ENCODE data around the gene OR5H15.
"Not testable (repeated sequence)": the region's sequence is repeated elsewhere in the genome, so short reads cannot be mapped to it uniquely, and the experiment has no call there.

The OR5H15 gene

DNA sequence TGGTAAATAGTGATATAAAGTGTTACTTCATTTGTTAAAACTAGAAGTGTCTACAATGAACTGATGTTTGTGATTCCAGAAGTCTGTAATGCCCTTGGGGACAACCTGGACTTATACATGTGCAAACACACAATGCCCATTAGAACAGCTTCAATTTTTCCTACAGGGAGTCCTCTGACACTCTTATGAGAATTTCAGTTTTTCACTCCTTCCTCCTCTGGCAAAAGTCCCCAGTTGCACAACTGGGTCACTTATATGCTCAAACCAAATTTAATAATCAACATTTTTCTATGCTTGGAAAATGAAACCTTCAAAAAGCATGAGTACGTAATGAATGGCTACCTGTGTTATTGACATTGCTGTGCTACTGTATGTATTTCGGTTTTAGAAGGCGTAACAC lies at the start of gene OR5H15:
TSS of gene OR5H15 (plus strand) at position 301 of the 400 bp plus-strand sequence. CDS start 2,004 bp downstream, outside the sequence.
- Histone ChIP-seq H3K36me3 (ENCODE audit: control insufficient read depth, insufficient read depth, low read length) (no peaks in the 10 kb centered on the region), H3K4me3 (ENCODE audit: low read depth, low read length) (no peak within 1 kb of the TSS), H3K4me1 (ENCODE audit: control insufficient read depth, insufficient read depth, low read length) (no peaks in the 10 kb centered on the region), H3K9me3 (ENCODE audit: control insufficient read depth, insufficient read depth, low read length) (no peaks in the 10 kb centered on the region), H3K9ac (ENCODE audit: low read depth, low read length) (no peak within 1 kb of the TSS), H3K27ac (ENCODE audit: low read depth, low read length) (no peak within 1 kb of the TSS), H3K27me3 (ENCODE audit: control insufficient read depth, insufficient read depth, low read length) (no peaks in the 10 kb centered on the region)

DNA sequence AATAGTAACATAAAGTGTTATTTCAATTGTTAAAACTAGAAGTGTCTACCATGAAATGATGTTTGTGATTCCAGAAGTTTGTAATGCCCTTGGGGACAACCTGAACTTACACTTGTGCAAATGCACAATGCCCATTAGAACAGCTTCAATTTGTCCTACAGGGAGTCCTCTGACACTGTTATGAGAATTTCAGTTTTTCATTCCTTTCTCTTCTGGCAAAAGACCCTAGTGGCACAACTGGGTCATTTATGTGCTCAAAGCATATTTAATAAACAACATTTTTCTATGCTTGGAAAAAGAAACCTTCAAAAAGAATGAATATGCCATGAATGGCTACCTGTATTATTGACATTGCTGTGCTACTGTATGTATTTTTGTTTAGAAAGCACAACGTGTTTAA lies 36.1 kb upstream of the OR5H15 start, which contains the start of gene OR5H1:
TSS of gene OR5H1 (plus strand) at position 301 of the 400 bp plus-strand sequence. CDS start 1,977 bp downstream, outside the sequence.
- Histone ChIP-seq H3K4me1 (ENCODE audit: control insufficient read depth, insufficient read depth, low read length) (no peaks in the 10 kb centered on the region), H3K36me3 (ENCODE audit: control insufficient read depth, insufficient read depth, low read length) (no peaks in the 10 kb centered on the region), H3K27ac (ENCODE audit: low read depth, low read length) (no peak within 1 kb of the TSS), H3K27me3 (ENCODE audit: control insufficient read depth, insufficient read depth, low read length) (no peaks in the 10 kb centered on the region), H3K4me3 (ENCODE audit: low read depth, low read length) (no peak within 1 kb of the TSS), H3K9ac (ENCODE audit: low read depth, low read length) (no peak within 1 kb of the TSS), H3K9me3 (ENCODE audit: control insufficient read depth, insufficient read depth, low read length) (no peaks in the 10 kb centered on the region)

GRCh38 chr3:98136631-98137030 lies 29.9 kb upstream of the OR5H15 start:
- H3K36me3 ChIP-seq (ENCODE audit: control insufficient read depth, insufficient read depth, low read length) = no peaks in the 10 kb centered on the region
- no peaks in the 10 kb centered on the region for H3K27me3 ChIP-seq (ENCODE audit: control insufficient read depth, insufficient read depth, low read length)
- no peaks in the 10 kb centered on the region for H3K9me3 ChIP-seq (ENCODE audit: control insufficient read depth, insufficient read depth, low read length)
- no peak overlapping the region for H3K4me3 ChIP-seq (ENCODE audit: low read depth, low read length)
- no peak overlapping the region for H3K27ac ChIP-seq (ENCODE audit: low read depth, low read length)
- H3K4me1 ChIP-seq (ENCODE audit: control insufficient read depth, insufficient read depth, low read length) = peaks cover 10% of the 10 kb centered on the region
- no peak overlapping the region for H3K9ac ChIP-seq (ENCODE audit: low read depth, low read length)

GRCh38 chr3:98137826-98138557 lies 28.5 kb upstream of the OR5H15 start:
- H3K36me3 ChIP-seq (ENCODE audit: control insufficient read depth, insufficient read depth, low read length); H3K4me1 ChIP-seq (ENCODE audit: control insufficient read depth, insufficient read depth, low read length); H3K9me3 ChIP-seq (ENCODE audit: control insufficient read depth, insufficient read depth, low read length); H3K27me3 ChIP-seq (ENCODE audit: control insufficient read depth, insufficient read depth, low read length); H3K9ac ChIP-seq (ENCODE audit: low read depth, low read length); H3K4me3 ChIP-seq (ENCODE audit: low read depth, low read length); H3K27ac ChIP-seq (ENCODE audit: low read depth, low read length): not testable (repeated sequence)

GRCh38 chr3:98140531-98140930 lies 26.0 kb upstream of the OR5H15 start:
- Histone ChIP-seq H3K4me3 (ENCODE audit: low read depth, low read length) (no peak overlapping the region), H3K27me3 (ENCODE audit: control insufficient read depth, insufficient read depth, low read length) (no peaks in the 10 kb centered on the region), H3K9ac (ENCODE audit: low read depth, low read length) (no peak overlapping the region), H3K4me1 (ENCODE audit: control insufficient read depth, insufficient read depth, low read length) (peaks cover 10% of the 10 kb centered on the region), H3K36me3 (ENCODE audit: control insufficient read depth, insufficient read depth, low read length) (no peaks in the 10 kb centered on the region), H3K27ac (ENCODE audit: low read depth, low read length) (no peak overlapping the region), H3K9me3 (ENCODE audit: control insufficient read depth, insufficient read depth, low read length) (no peaks in the 10 kb centered on the region)

DNA sequence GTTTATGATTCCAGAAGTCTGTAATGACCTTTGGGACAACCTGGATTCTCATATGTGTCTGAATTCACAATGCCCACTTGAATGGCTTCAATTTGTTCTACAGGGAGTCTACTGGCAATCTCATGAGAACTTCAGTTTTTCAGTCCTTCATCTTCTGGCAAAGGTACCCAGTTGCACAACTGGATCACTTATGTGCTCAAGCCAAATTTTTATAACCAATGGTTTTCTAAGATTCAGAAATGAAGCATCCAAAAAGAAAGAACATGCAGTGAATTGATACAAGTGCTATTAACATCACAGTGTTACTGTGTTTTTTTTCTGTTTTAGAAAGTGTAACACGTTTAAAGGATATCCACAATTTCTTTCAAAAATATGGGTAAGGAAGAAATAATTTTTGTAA lies 19.3 kb upstream of the OR5H15 start, which contains the start of gene OR5H14:
TSS of gene OR5H14 (plus strand) at position 301 of the 400 bp plus-strand sequence. CDS start 1,907 bp downstream, outside the sequence.
- H3K27me3 ChIP-seq (ENCODE audit: control insufficient read depth, insufficient read depth, low read length) = no peaks in the 10 kb centered on the region
- no peak within 1 kb of the TSS for H3K4me3 ChIP-seq (ENCODE audit: low read depth, low read length)
- no peak within 1 kb of the TSS for H3K9ac ChIP-seq (ENCODE audit: low read depth, low read length)
- no peaks in the 10 kb centered on the region for H3K36me3 ChIP-seq (ENCODE audit: control insufficient read depth, insufficient read depth, low read length)
- H3K27ac ChIP-seq (ENCODE audit: low read depth, low read length) = no peak within 1 kb of the TSS
- no peaks in the 10 kb centered on the region for H3K9me3 ChIP-seq (ENCODE audit: control insufficient read depth, insufficient read depth, low read length)
- H3K4me1 ChIP-seq (ENCODE audit: control insufficient read depth, insufficient read depth, low read length) = no peaks in the 10 kb centered on the region

- Histone ChIP-seq H3K4me3 (ENCODE audit: low read depth, low read length) (no peak overlapping the region), H3K27me3 (ENCODE audit: control insufficient read depth, insufficient read depth, low read length) (no peaks in the 10 kb centered on the region), H3K9me3 (ENCODE audit: control insufficient read depth, insufficient read depth, low read length) (no peaks in the 10 kb centered on the region), H3K4me1 (ENCODE audit: control insufficient read depth, insufficient read depth, low read length) (no peaks in the 10 kb centered on the region), H3K9ac (ENCODE audit: low read depth, low read length) (no peak overlapping the region), H3K27ac (ENCODE audit: low read depth, low read length) (no peak overlapping the region), H3K36me3 (ENCODE audit: control insufficient read depth, insufficient read depth, low read length) (no peaks in the 10 kb centered on the region)
Observed at GRCh38 chr3:98148751-98149150, 17.7 kb upstream of the OR5H15 start.

- not testable (repeated sequence) for H3K36me3 ChIP-seq (ENCODE audit: control insufficient read depth, insufficient read depth, low read length); H3K4me3 ChIP-seq (ENCODE audit: low read depth, low read length); H3K27ac ChIP-seq (ENCODE audit: low read depth, low read length); H3K4me1 ChIP-seq (ENCODE audit: control insufficient read depth, insufficient read depth, low read length); H3K9me3 ChIP-seq (ENCODE audit: control insufficient read depth, insufficient read depth, low read length); H3K9ac ChIP-seq (ENCODE audit: low read depth, low read length); H3K27me3 ChIP-seq (ENCODE audit: control insufficient read depth, insufficient read depth, low read length)
Observed at GRCh38 chr3:98149456-98149855, 17.0 kb upstream of the OR5H15 start.

GRCh38 chr3:98151241-98151640 lies 15.3 kb upstream of the OR5H15 start:
- Histone ChIP-seq H3K27me3 (ENCODE audit: control insufficient read depth, insufficient read depth, low read length) (no peaks in the 10 kb centered on the region), H3K9ac (ENCODE audit: low read depth, low read length) (no peak overlapping the region), H3K27ac (ENCODE audit: low read depth, low read length) (no peak overlapping the region), H3K4me3 (ENCODE audit: low read depth, low read length) (no peak overlapping the region), H3K9me3 (ENCODE audit: control insufficient read depth, insufficient read depth, low read length) (no peaks in the 10 kb centered on the region), H3K4me1 (ENCODE audit: control insufficient read depth, insufficient read depth, low read length) (no peaks in the 10 kb centered on the region), H3K36me3 (ENCODE audit: control insufficient read depth, insufficient read depth, low read length) (no peaks in the 10 kb centered on the region)

- Histone ChIP-seq H3K27me3 (ENCODE audit: control insufficient read depth, insufficient read depth, low read length) (no peaks in the 10 kb centered on the region), H3K9me3 (ENCODE audit: control insufficient read depth, insufficient read depth, low read length) (peaks cover 21% of the 10 kb centered on the region), H3K9ac (ENCODE audit: low read depth, low read length) (no peak overlapping the region), H3K4me3 (ENCODE audit: low read depth, low read length) (no peak overlapping the region), H3K36me3 (ENCODE audit: control insufficient read depth, insufficient read depth, low read length) (no peaks in the 10 kb centered on the region), H3K4me1 (ENCODE audit: control insufficient read depth, insufficient read depth, low read length) (no peaks in the 10 kb centered on the region), H3K27ac (ENCODE audit: low read depth, low read length) (no peak overlapping the region)
Observed at GRCh38 chr3:98171071-98171470, 4.6 kb downstream of the OR5H15 start.

GRCh38 chr3:98172621-98173020 lies 6.1 kb downstream of the OR5H15 start:
- Histone ChIP-seq H3K4me1 (ENCODE audit: control insufficient read depth, insufficient read depth, low read length) (no peaks in the 10 kb centered on the region), H3K36me3 (ENCODE audit: control insufficient read depth, insufficient read depth, low read length) (no peaks in the 10 kb centered on the region), H3K27me3 (ENCODE audit: control insufficient read depth, insufficient read depth, low read length) (no peaks in the 10 kb centered on the region), H3K9me3 (ENCODE audit: control insufficient read depth, insufficient read depth, low read length) (peaks cover 21% of the 10 kb centered on the region), H3K4me3 (ENCODE audit: low read depth, low read length) (no peak overlapping the region), H3K9ac (ENCODE audit: low read depth, low read length) (no peak overlapping the region), H3K27ac (ENCODE audit: low read depth, low read length) (no peak overlapping the region)
